GM23338 (cell line): Measurements from ENCODE around the gene LSM11.
"Not testable (repeated sequence)": the region's sequence is repeated elsewhere in the genome, so short reads cannot be mapped to it uniquely, and the experiment has no call there.

Source experiments
- CTCF ChIP-seq, 2 experiments: fragments of 200-600 bp in 1 of 2; sonication (generic) in 1 of 2; conservative IDR thresholded peaks; 2 replicates each; pipeline versions ENCODE4 v1.5.1 to v1.6.1; 2016 to 2017; ENCODE audit warnings: antibody characterized with exemption in 2 of 2, low read depth in 2 of 2, mild to moderate bottlenecking in 2 of 2, moderate library complexity in 1 of 2
- ETS1 ChIP-seq: IDR thresholded peaks from 2 replicates; pipeline ENCODE4 v1.6.1; 2016; ENCODE audit warnings: antibody characterized with exemption
- EZH2 ChIP-seq: fragments of 200-600 bp; sonication (generic); IDR thresholded peaks from one replicate; pipeline ENCODE4 v1.8.0; 2017; ENCODE audit warnings: antibody characterized with exemption, mild to moderate bottlenecking, low read depth; ENCODE audit not compliant: unreplicated experiment
- JUNB ChIP-seq: IDR thresholded peaks from one replicate; pipeline ENCODE4 v1.6.1; 2016; ENCODE audit warnings: antibody characterized with exemption; ENCODE audit not compliant: unreplicated experiment
- POLR2AphosphoS5 ChIP-seq: IDR thresholded peaks from 2 replicates; pipeline ENCODE4 v1.6.1; 2016; ENCODE audit warnings: antibody characterized with exemption, low read depth
- REST ChIP-seq: IDR thresholded peaks from one replicate; pipeline ENCODE4 v1.6.1; 2018; ENCODE audit warnings: antibody characterized with exemption; ENCODE audit not compliant: unreplicated experiment

GRCh38 chr5:157693816-157694215 is 49.7 kb upstream of the LSM11 start:
- not testable (repeated sequence) for TF ChIP-seq REST; CTCF (conservative IDR thresholded peaks at IDR 0.05; ENCODE audit: low read depth in 2 of 2); JUNB; EZH2; ETS1; POLR2AphosphoS5
